ENCODE results near the gene KCNIP4. TPM values are rescaled to one million over a fixed set of nuclear protein-coding genes. Genes with fewer than 3 reads are reported as not detected.
A peak's percentile ranks its signal among the peaks of the same experiment; 100 is the strongest.

KCNIP4 gene
- total and polyA plus RNA-seq, 2 experiments from 2014 or later, result 0.65 TPM; not detected in 1

DNA sequence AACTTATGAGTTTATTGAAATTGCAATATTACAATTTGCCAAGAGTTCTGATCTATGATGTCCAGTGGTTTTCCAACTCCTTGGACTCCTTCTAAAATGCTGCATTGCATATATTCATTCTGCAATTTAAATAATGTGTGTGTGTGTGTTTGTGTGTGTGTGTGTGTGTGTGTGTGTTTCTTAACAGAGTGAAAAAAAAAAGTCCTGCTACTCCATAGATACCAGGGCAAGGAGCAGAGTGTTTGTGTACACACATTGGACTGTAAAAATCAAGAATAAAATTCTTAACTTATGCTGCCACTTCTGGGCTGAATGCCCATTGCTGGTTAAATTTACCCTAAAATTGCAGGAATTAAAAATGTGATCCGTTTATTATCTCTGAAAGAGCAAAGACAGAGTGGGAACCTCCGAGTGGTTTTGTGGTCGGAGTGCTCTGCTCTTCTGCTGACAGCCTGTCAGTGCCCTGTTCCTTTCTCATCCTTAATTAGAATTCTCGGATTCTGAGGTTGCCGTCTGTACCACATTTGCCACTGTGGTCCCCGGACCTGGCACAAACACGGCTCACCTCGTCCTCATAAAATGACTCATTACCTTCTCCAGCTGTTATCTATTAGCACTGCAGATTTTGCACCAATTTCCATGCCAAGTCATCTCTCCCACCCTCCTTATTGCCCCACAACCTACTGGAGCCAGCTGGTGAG, 355.5 kb downstream of the KCNIP4 start:
- H3F3A ChIP-seq (ENCODE audit: insufficient read depth), result no peaks in the 10 kb centered on the region
- 0 to 1% methylated on average over 8 of the region's 8 CpGs for WGBS, 2 experiments (ENCODE audit: low coverage in 1 of 2, low lambda C conversion rate in 2 of 2, missing lambda C conversion rate in 2 of 2)
- DNase-seq, result peak; percentile 45
- H3K36me3 ChIP-seq (ENCODE audit: low read depth), result no peaks in the 10 kb centered on the region
- H3K27me3 ChIP-seq (replicated peaks; ENCODE audit: insufficient read depth), result no peaks in the 10 kb centered on the region; the same call in 1 of the 2 replicates
- H3K4me1 ChIP-seq (ENCODE audit: insufficient read depth), result no peaks in the 10 kb centered on the region
- no peak overlapping the region for H2AFZ ChIP-seq
- no peak overlapping the region for H3K9ac ChIP-seq
- 0 out of 2 replicates have a peak, but pooled peaks have one; percentile 80 for TF ChIP-seq EZH2phosphoT487 (IDR thresholded peaks at IDR 0.05; ENCODE audit: insufficient read depth, low read depth)
- TF ChIP-seq EZH2 (IDR thresholded peaks at IDR 0.05; ENCODE audit: insufficient read depth, poor library complexity, severe bottlenecking), result no peak
- H3K27ac ChIP-seq, result no peak overlapping the region
- H4K20me1 ChIP-seq (ENCODE audit: insufficient read depth), result no peaks in the 10 kb centered on the region
- H3K9me3 ChIP-seq (ENCODE audit: low read depth), result no peaks in the 10 kb centered on the region
- in situ Hi-C loops (cut with MboI), result no loop called here
- H3K9me2 ChIP-seq (ENCODE audit: insufficient read depth), result no peaks in the 10 kb centered on the region
- H3K79me2 ChIP-seq (ENCODE audit: insufficient read depth), result no peaks in the 10 kb centered on the region
- no peak overlapping the region for H3K4me2 ChIP-seq (ENCODE audit: unreplicated experiment)
- no peak overlapping the region for H3K4me3 ChIP-seq

DNA sequence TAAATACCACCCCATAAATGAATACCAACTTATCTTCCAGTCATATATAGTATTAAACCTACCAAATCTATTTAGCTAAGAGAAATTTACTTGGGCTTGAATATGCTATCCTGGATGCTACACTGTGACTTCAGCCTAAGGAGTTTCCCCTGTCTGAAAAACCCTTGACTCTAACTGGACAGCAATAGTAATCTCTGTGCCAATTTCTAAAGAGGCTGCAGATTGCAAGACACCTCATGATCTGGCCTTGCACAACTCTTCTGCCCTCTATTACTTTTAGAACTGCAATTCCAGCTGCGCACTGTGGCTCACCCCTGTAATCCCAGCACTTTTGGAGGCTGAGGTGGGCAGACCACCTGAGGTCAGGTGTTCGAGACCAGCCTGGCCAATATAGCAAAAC, 371.5 kb downstream of the KCNIP4 start:
- Histone ChIP-seq H3K4me2 (ENCODE audit: unreplicated experiment) (no peak overlapping the region), H3K9me2 (ENCODE audit: insufficient read depth) (no peaks in the 10 kb centered on the region), H2AFZ (no peak overlapping the region), H3K9ac (no peak overlapping the region), H3K27ac (no peak overlapping the region), H4K20me1 (ENCODE audit: insufficient read depth) (no peaks in the 10 kb centered on the region), H3F3A (ENCODE audit: insufficient read depth) (no peaks in the 10 kb centered on the region), H3K79me2 (ENCODE audit: insufficient read depth) (no peaks in the 10 kb centered on the region), H3K36me3 (ENCODE audit: low read depth) (no peaks in the 10 kb centered on the region), H3K4me3 (no peak overlapping the region), H3K4me1 (ENCODE audit: insufficient read depth) (no peaks in the 10 kb centered on the region), H3K27me3 (replicated peaks; ENCODE audit: insufficient read depth) (0 out of 2 replicates have a peak, but pooled peaks cover 4% of the 10 kb centered on the region), H3K9me3 (ENCODE audit: low read depth) (no peaks in the 10 kb centered on the region)
- no peak for DNase-seq
- in situ Hi-C loops (cut with MboI), result no loop called here
- TF ChIP-seq EZH2phosphoT487 (IDR thresholded peaks at IDR 0.05; ENCODE audit: insufficient read depth, low read depth) (no peak), EZH2 (IDR thresholded peaks at IDR 0.05; ENCODE audit: insufficient read depth, poor library complexity, severe bottlenecking) (no peak)
- WGBS, 2 experiments (ENCODE audit: low coverage in 1 of 2, low lambda C conversion rate in 2 of 2, missing lambda C conversion rate in 2 of 2), result 53 to 62% methylated on average over 2 of the region's 2 CpGs

DNA sequence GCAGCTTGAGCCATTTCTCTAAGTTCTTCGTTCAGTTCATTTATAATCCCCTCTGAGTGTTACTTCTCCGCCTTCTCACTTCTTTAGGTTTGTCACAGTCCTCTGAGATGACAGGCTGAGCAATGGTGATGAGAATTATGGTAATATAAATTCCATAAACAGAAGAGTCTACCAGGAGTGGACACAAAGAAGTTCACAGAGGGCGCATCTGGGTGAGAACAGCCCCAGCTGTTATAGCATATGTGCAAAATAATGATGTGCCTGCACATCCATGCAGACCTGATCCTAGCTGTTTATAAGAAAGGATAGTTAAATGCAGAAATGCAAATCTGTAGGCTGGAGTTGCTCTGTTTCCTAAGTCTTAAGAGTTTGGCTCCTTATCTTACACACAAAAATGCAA, 377.5 kb downstream of the KCNIP4 start:
- no peak for DNase-seq
- no peaks in the 10 kb centered on the region for H3K36me3 ChIP-seq (ENCODE audit: low read depth)
- H3F3A ChIP-seq (ENCODE audit: insufficient read depth), result no peaks in the 10 kb centered on the region
- no peaks in the 10 kb centered on the region for H3K4me1 ChIP-seq (ENCODE audit: insufficient read depth)
- H3K9me2 ChIP-seq (ENCODE audit: insufficient read depth), result no peaks in the 10 kb centered on the region
- WGBS, 2 experiments (ENCODE audit: low coverage in 1 of 2, low lambda C conversion rate in 2 of 2, missing lambda C conversion rate in 2 of 2), result 5 to 6% methylated on average over 3 of the region's 3 CpGs
- H3K4me2 ChIP-seq (ENCODE audit: unreplicated experiment), result no peak overlapping the region
- H3K27me3 ChIP-seq (replicated peaks; ENCODE audit: insufficient read depth), result 0 out of 2 replicates have a peak, but pooled peaks cover 8% of the 10 kb centered on the region
- H3K9ac ChIP-seq, result no peak overlapping the region
- H2AFZ ChIP-seq, result no peak overlapping the region
- H4K20me1 ChIP-seq (ENCODE audit: insufficient read depth), result no peaks in the 10 kb centered on the region
- H3K79me2 ChIP-seq (ENCODE audit: insufficient read depth), result no peaks in the 10 kb centered on the region
- no peak for TF ChIP-seq EZH2phosphoT487 (IDR thresholded peaks at IDR 0.05; ENCODE audit: insufficient read depth, low read depth)
- TF ChIP-seq EZH2 (IDR thresholded peaks at IDR 0.05; ENCODE audit: insufficient read depth, poor library complexity, severe bottlenecking), result no peak
- H3K4me3 ChIP-seq, result no peak overlapping the region
- H3K27ac ChIP-seq, result no peak overlapping the region
- no peaks in the 10 kb centered on the region for H3K9me3 ChIP-seq (ENCODE audit: low read depth)
- in situ Hi-C loops (cut with MboI), result no loop called here

- Histone ChIP-seq H3K4me2 (ENCODE audit: unreplicated experiment) (no peak overlapping the region), H3K27me3 (replicated peaks; ENCODE audit: insufficient read depth) (0 out of 2 replicates have a peak, but pooled peaks cover 4% of the 10 kb centered on the region), H3K9me3 (ENCODE audit: low read depth) (no peaks in the 10 kb centered on the region), H3K9me2 (ENCODE audit: insufficient read depth) (no peaks in the 10 kb centered on the region), H3K36me3 (ENCODE audit: low read depth) (no peaks in the 10 kb centered on the region), H3F3A (ENCODE audit: insufficient read depth) (no peaks in the 10 kb centered on the region), H4K20me1 (ENCODE audit: insufficient read depth) (no peaks in the 10 kb centered on the region), H3K9ac (no peak overlapping the region), H2AFZ (no peak overlapping the region), H3K27ac (no peak overlapping the region), H3K4me3 (no peak overlapping the region), H3K79me2 (ENCODE audit: insufficient read depth) (no peaks in the 10 kb centered on the region), H3K4me1 (ENCODE audit: insufficient read depth) (no peaks in the 10 kb centered on the region)
- no peak for TF ChIP-seq EZH2phosphoT487 (IDR thresholded peaks at IDR 0.05; ENCODE audit: insufficient read depth, low read depth)
- TF ChIP-seq EZH2 (IDR thresholded peaks at IDR 0.05; ENCODE audit: insufficient read depth, poor library complexity, severe bottlenecking), result no peak
- WGBS, 2 experiments (ENCODE audit: low coverage in 1 of 2, low lambda C conversion rate in 2 of 2, missing lambda C conversion rate in 2 of 2), result 0 to 2% methylated on average over 2 of the region's 2 CpGs
- in situ Hi-C loops (cut with MboI), result no loop called here
- no peak for DNase-seq
Observed at GRCh38 chr4:21569638-21570037, 378.9 kb downstream of the KCNIP4 start.

All from GM23248 (cell line).